Measurements from ENCODE around the gene BAG1. TPM values are rescaled to one million over a fixed set of nuclear protein-coding genes. Genes with fewer than 3 reads are reported as not detected.

BAG1 gene
- total RNA-seq, 1 donor from 2014 or later, result 43.3 TPM

- Mint-ChIP-seq H3K4me1 (ENCODE audit: low read depth, unreplicated experiment) (peaks cover 10% of the 10 kb centered on the region), H3K27me3 (ENCODE audit: low read depth, unreplicated experiment) (peaks cover 5% of the 10 kb centered on the region), H3K36me3 (ENCODE audit: low read depth, unreplicated experiment) (peaks cover 16% of the 10 kb centered on the region), H3K27ac (ENCODE audit: unreplicated experiment) (no peak overlapping the region), H3K9me3 (ENCODE audit: unreplicated experiment) (peaks cover 2% of the 10 kb centered on the region), H3K4me3 (ENCODE audit: unreplicated experiment) (no peak overlapping the region)
- Histone ChIP-seq H4K20me1 (ENCODE audit: insufficient read depth, low read length) (no peaks in the 10 kb centered on the region), H3K9ac (ENCODE audit: low read length) (no peak overlapping the region), H2AFZ (ENCODE audit: low read depth, low read length) (no peak overlapping the region), H3K4me1 (ENCODE audit: insufficient read depth, low read length) (no peaks in the 10 kb centered on the region), H3K9me3 (ENCODE audit: insufficient read depth, low read depth, low read length) (no peaks in the 10 kb centered on the region), H3K79me2 (ENCODE audit: insufficient read depth, low read length) (no peaks in the 10 kb centered on the region), H3K4me2 (ENCODE audit: low read length) (no peak overlapping the region), H3K4me3 (ENCODE audit: insufficient read depth, low read depth, low read length) (no peak overlapping the region), H3K27ac (ENCODE audit: low read depth, low read length) (no peak overlapping the region), H3K36me3 (ENCODE audit: insufficient read depth, low read length) (peaks cover 20% of the 10 kb centered on the region), H3K27me3 (ENCODE audit: insufficient read depth, low read length) (no peaks in the 10 kb centered on the region)
- no peak for TF ChIP-seq CTCF (IDR thresholded peaks at IDR 0.05; ENCODE audit: insufficient read depth, low read depth, low read length)
- no peak for TF ChIP-seq EZH2 (IDR thresholded peaks at IDR 0.05; ENCODE audit: insufficient read depth, low read length)
- FAIRE-seq (no peak), DNase-seq (ENCODE audit: low read depth) (no peak)
These were observed 14.5 kb downstream of the BAG1 start for GRCh38 chr9:33249983-33250382.

- Mint-ChIP-seq H3K4me3 (ENCODE audit: unreplicated experiment) (no peak overlapping the region), H3K27me3 (ENCODE audit: low read depth, unreplicated experiment) (peaks cover 5% of the 10 kb centered on the region), H3K27ac (ENCODE audit: unreplicated experiment) (no peak overlapping the region), H3K9me3 (ENCODE audit: unreplicated experiment) (peaks cover 2% of the 10 kb centered on the region), H3K36me3 (ENCODE audit: low read depth, unreplicated experiment) (peaks cover 14% of the 10 kb centered on the region), H3K4me1 (ENCODE audit: low read depth, unreplicated experiment) (peaks cover 10% of the 10 kb centered on the region)
- H2AFZ ChIP-seq (ENCODE audit: low read depth, low read length), result no peak overlapping the region
- H3K27me3 ChIP-seq (ENCODE audit: insufficient read depth, low read length), result no peaks in the 10 kb centered on the region
- DNase-seq (ENCODE audit: low read depth), result no peak
- no peaks in the 10 kb centered on the region for H4K20me1 ChIP-seq (ENCODE audit: insufficient read depth, low read length)
- no peaks in the 10 kb centered on the region for H3K79me2 ChIP-seq (ENCODE audit: insufficient read depth, low read length)
- H3K36me3 ChIP-seq (ENCODE audit: insufficient read depth, low read length), result peaks cover 12% of the 10 kb centered on the region
- no peaks in the 10 kb centered on the region for H3K9me3 ChIP-seq (ENCODE audit: insufficient read depth, low read depth, low read length)
- no peak for FAIRE-seq
- no peak overlapping the region for H3K4me2 ChIP-seq (ENCODE audit: low read length)
- H3K27ac ChIP-seq (ENCODE audit: low read depth, low read length), result no peak overlapping the region
- TF ChIP-seq EZH2 (IDR thresholded peaks at IDR 0.05; ENCODE audit: insufficient read depth, low read length), result no peak
- TF ChIP-seq CTCF (IDR thresholded peaks at IDR 0.05; ENCODE audit: insufficient read depth, low read depth, low read length), result no peak
- no peak overlapping the region for H3K4me3 ChIP-seq (ENCODE audit: insufficient read depth, low read depth, low read length)
- no peak overlapping the region for H3K9ac ChIP-seq (ENCODE audit: low read length)
- H3K4me1 ChIP-seq (ENCODE audit: insufficient read depth, low read length), result no peaks in the 10 kb centered on the region
These were observed 15.3 kb downstream of the BAG1 start for GRCh38 chr9:33249087-33249658.

GRCh38 chr9:33248606-33249005, 15.9 kb downstream of the BAG1 start:
- FAIRE-seq (no peak), DNase-seq (ENCODE audit: low read depth) (no peak)
- H3K4me2 ChIP-seq (ENCODE audit: low read length), result no peak overlapping the region
- peaks cover 2% of the 10 kb centered on the region for H3K9me3 Mint-ChIP-seq (ENCODE audit: unreplicated experiment)
- no peaks in the 10 kb centered on the region for H4K20me1 ChIP-seq (ENCODE audit: insufficient read depth, low read length)
- H3K27ac ChIP-seq (ENCODE audit: low read depth, low read length), result no peak overlapping the region
- H3K9me3 ChIP-seq (ENCODE audit: insufficient read depth, low read depth, low read length), result no peaks in the 10 kb centered on the region
- H3K79me2 ChIP-seq (ENCODE audit: insufficient read depth, low read length), result no peaks in the 10 kb centered on the region
- peaks cover 10% of the 10 kb centered on the region for H3K4me1 Mint-ChIP-seq (ENCODE audit: low read depth, unreplicated experiment)
- H3K4me3 ChIP-seq (ENCODE audit: insufficient read depth, low read depth, low read length), result no peak overlapping the region
- H3K4me1 ChIP-seq (ENCODE audit: insufficient read depth, low read length), result no peaks in the 10 kb centered on the region
- TF ChIP-seq EZH2 (IDR thresholded peaks at IDR 0.05; ENCODE audit: insufficient read depth, low read length) (no peak), CTCF (IDR thresholded peaks at IDR 0.05; ENCODE audit: insufficient read depth, low read depth, low read length) (no peak)
- no peak overlapping the region for H2AFZ ChIP-seq (ENCODE audit: low read depth, low read length)
- peaks cover 14% of the 10 kb centered on the region for H3K36me3 Mint-ChIP-seq (ENCODE audit: low read depth, unreplicated experiment)
- H3K4me3 Mint-ChIP-seq (ENCODE audit: unreplicated experiment), result no peak overlapping the region
- H3K9ac ChIP-seq (ENCODE audit: low read length), result no peak overlapping the region
- H3K27me3 Mint-ChIP-seq (ENCODE audit: low read depth, unreplicated experiment), result peaks cover 8% of the 10 kb centered on the region
- peaks cover 10% of the 10 kb centered on the region for H3K36me3 ChIP-seq (ENCODE audit: insufficient read depth, low read length)
- no peak overlapping the region for H3K27ac Mint-ChIP-seq (ENCODE audit: unreplicated experiment)
- H3K27me3 ChIP-seq (ENCODE audit: insufficient read depth, low read length), result no peaks in the 10 kb centered on the region

Measured in astrocyte (in vitro differentiated cells and primary cell).